Sigmoid colon (tissue), 3 donors: ENCODE data around the gene TLDC2.

Source experiments
- POLR2A ChIP-seq, 2 donors: fragments of 450-650 bp; IDR thresholded peaks; one replicate each; pipeline ENCODE4 v1.6.1; 2016; ENCODE audit warnings: antibody characterized with exemption in 2 of 2, mild to moderate bottlenecking in 2 of 2, moderate library complexity in 2 of 2
- TF ChIP-seq, protein P1 (sequence below), 4 experiments: fragments of 450-650 bp in 3 of 4; fragments of 200-600 bp in 1 of 4; IDR thresholded peaks; one replicate each; pipeline ENCODE4 v1.5.1; 2016 to 2019; ENCODE audit warnings: antibody characterized with exemption in 4 of 4, mild to moderate bottlenecking in 3 of 4, moderate library complexity in 2 of 4

DNA sequence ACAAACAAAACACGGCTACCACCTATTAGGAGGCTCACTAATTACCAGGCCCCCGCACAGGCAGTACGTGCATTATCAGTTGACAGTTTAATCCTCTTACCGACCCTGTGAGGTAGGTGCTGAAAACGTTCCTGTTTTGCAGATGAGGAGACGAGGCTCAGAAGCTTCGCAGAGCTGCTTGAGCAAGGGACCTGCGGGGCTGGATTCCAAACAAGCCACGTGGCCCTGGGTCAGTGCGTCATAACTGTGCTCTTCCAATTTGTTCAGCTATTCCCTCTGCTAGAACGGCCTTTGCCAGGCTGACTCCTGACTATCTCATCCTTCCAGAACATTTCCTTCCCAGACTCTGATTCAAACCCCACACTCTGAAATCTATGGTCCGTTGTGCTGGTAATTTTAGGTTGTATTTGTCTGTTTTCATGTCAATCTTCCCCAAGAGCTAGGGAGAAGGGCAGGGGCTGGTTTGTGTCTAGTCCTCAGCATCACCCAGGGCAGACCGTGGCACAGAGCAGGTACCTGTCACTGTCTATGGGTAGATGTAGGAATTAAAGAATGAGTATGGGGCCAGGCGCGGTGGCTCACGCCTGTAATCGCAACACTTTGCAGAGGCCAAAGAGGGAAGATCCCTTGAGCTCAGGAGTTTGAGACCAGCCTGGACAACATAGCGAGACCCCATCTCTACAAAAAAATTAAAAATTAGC, 28.8 kb upstream of the TLDC2 start:
- TF ChIP-seq, protein P1, sequence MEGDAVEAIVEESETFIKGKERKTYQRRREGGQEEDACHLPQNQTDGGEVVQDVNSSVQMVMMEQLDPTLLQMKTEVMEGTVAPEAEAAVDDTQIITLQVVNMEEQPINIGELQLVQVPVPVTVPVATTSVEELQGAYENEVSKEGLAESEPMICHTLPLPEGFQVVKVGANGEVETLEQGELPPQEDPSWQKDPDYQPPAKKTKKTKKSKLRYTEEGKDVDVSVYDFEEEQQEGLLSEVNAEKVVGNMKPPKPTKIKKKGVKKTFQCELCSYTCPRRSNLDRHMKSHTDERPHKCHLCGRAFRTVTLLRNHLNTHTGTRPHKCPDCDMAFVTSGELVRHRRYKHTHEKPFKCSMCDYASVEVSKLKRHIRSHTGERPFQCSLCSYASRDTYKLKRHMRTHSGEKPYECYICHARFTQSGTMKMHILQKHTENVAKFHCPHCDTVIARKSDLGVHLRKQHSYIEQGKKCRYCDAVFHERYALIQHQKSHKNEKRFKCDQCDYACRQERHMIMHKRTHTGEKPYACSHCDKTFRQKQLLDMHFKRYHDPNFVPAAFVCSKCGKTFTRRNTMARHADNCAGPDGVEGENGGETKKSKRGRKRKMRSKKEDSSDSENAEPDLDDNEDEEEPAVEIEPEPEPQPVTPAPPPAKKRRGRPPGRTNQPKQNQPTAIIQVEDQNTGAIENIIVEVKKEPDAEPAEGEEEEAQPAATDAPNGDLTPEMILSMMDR (IDR thresholded peaks at IDR 0.05): no peak
- peak; percentile 11 to 24 for TF ChIP-seq POLR2A (IDR thresholded peaks at IDR 0.05)
